CD4-positive, alpha-beta T cell treated with Interleukin-12 subunit alpha and Interleukin-12 subunit beta, for 1 hour (primary cell): ENCODE results near the gene PRSS27.
"Not testable (repeated sequence)": the region's sequence is repeated elsewhere in the genome, so short reads cannot be mapped to it uniquely, and the experiment has no call there.

Source experiments
- DNase-seq: peaks from one replicate; pipeline ENCODE4 v3.0.0-alpha.2; 2020

Gene PRSS27

GRCh38 chr16:2707368-2708289, 12.4 kb downstream of the PRSS27 start:
- DNase-seq, result no peak

GRCh38 chr16:2706611-2707311, 13.3 kb downstream of the PRSS27 start:
- DNase-seq, result no peak

- no peak for DNase-seq
Measured at GRCh38 chr16:2706085-2706484, 13.9 kb downstream of the PRSS27 start.

- DNase-seq, result no peak
Measured at GRCh38 chr16:2705351-2705750, 14.7 kb downstream of the PRSS27 start.

DNA sequence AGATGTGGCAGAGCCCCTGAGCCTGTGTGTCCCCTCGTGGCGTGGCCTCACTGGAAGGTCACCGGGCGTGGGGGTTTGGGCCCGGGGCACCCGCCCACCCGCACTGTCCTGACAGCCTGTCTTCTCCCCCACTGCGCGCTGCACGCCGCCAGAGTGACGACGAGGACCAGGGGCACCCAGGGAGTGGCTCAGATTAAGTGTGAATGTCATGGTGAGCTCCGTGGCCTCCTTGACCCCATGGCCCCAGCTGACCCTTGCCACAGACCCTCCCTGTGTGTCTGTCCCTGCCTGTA, 15.1 kb downstream of the PRSS27 start:
- no peak for DNase-seq

- no peak for DNase-seq
Measured at GRCh38 chr16:2704166-2704982, 15.7 kb downstream of the PRSS27 start.

DNA sequence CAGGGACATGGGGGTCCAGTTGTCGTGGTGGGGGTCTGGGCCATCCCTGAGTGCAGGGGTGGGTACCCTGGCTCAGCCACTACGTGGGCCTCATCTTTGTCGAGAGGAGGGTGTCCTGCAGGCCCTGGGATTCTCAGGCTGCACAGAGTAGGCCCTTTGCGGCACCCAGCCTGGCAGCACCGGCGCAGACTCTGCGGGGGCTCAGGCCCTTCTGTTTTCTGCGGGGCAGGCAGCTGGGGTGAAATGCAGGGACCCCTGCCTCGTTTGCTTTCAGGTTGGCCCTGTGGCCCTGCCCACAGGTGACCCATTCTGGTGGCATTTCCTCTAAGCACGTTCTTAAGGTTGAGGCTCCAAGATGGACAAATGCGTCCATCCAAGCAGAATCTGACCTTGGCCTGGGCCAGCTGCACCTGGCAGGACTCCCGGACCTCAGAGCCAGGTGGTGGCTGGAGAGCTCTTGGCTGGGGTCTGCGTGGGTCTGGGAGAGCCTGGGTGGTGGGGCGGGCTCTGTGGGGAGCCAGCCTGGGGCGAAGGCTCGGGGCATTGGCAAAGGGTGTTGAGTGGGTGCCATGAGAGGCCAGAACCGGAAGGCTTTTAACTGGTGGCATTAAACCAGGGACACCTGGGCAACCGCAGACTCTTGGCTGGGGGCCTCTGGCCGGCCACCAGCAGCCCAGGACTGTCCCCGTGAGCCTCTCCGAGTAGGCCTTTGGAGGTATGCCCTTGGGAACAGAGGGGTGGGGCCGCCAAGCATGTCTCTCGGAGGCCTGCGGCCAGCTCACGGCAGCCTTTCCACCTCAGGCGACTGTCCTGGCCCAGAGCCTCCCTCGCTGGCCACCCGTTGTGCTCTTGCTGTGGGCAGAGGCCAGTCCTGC, 16.9 kb downstream of the PRSS27 start:
- DNase-seq, result no peak

- DNase-seq, result no peak
Measured at GRCh38 chr16:2702438-2702825, 17.6 kb downstream of the PRSS27 start.

DNA sequence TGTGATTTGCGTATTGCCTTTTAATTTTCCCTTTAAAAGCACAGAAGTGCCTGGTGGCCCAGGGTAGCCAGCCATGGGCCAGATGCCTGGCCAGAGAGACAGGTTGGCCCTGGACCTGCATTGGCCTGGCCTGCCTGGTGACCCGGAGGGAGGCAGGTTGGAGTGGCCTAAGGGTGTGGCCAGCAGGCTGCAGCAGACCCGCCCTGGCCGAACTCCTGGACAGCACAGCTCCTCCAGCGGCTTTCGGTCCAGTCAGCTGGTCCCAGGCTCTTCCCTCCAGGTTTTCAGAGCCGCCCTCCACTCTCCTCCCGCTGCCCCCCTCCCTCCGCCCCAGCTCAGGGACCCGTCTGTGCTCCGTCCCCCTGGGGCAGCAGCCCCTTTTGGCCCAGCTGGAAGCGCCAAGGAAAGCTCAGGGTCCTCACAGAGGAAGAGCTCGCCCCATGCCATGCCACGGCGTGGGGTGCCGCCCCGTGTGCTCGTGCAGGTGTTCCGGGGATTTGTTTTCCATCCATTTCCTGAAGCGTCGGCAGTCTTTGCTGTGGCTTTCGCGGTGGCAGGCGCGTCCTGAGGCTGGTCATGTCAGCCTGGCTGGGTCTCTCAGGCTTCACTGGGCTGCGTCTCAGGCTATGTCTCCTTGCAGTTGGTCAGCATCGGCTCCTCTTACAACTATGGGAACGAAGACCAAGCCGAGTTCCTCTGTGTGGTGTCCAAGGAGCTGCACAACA, 18.1 kb downstream of the PRSS27 start:
- no peak for DNase-seq

DNA sequence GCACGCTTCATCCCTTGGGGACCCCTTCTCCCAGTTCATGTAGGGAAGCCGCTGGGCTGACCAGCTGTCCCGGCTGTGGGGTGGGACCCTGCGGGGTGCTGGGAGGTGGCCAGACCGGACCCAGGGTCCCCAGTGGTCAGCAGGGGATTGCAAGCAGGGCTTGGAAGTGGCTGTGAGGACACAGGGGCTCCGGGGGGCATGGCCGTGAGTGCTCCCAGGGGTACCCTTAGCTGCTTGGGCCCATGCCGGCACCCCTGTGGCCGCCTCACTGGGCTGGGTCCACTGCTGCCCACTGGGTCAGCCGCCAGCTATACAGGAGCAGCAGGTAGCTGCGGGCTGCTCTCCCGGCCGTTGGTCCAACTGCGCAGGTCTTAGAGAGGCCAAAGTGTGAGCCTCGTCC, 18.8 kb downstream of the PRSS27 start:
- DNase-seq, result no peak

GRCh38 chr16:2700786-2701185, 19.2 kb downstream of the PRSS27 start:
- DNase-seq, result no peak

- DNase-seq, result no peak
Measured at GRCh38 chr16:2699791-2700600, 20.0 kb downstream of the PRSS27 start.

GRCh38 chr16:2698965-2699750, 20.9 kb downstream of the PRSS27 start:
- DNase-seq, result no peak

DNA sequence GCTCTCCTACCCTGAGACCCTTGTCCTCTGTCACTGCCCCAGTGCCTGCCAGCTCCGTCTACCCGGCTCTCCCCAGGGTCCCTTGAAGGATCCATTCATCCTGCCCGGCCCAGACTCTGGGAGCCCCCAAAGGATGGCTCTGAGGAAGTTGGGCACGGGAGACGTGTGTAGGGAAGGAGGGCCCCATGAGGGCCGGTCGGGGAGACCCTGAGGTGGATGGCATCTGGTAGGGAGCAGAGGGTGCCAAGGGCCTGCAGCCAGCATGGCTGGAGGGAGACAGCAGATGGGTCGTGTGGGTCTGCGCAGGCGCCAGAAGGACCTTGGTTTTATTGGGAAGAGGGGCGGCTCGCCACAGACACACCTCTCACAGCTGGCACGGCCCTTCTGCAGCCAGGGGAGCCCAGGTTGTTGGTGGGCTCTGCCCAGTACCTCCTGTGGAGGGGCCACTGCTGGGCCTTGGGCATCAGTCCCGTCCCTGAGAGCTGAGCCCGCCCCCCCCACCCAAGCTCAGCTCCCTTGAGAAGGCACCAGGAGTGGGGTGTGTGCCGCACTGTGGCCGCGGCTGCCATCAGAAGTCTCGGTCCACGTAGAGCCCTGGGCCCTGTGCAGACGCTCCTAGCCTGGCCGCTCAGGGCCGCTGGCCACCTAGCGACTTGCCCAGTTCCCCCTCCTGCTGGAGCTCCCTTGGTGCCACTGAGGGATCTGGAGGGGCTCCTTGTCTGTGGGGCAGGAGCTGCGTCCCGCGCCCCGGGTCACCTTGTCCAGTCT, 21.7 kb downstream of the PRSS27 start:
- no peak for DNase-seq

DNA sequence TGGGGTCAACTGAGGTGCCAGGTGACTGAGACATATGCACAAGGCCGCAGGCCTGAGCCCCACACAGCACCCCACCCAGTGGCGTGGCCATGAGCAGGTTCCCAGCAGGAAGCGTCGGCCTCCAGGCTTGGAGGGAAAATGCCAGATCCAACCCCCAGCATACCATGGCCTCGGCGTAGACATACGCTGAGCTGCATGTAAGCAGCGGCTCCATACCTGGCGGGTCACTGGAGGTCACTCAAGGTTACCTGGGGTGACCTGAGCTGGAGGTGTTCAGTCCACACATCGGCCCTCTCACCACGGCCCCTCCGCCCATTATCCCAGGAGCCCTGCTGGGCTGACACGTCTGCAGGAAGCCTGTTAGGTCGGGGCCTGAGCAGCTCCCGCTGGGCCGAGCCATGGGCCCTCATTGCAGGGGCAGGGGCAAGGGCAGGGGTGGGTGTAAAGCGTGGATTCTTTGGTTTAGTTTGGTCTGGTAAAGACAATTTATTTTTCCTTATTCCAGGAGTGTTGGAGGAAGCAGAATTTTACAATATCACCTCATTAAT, 22.5 kb downstream of the PRSS27 start:
- DNase-seq, result no peak

DNA sequence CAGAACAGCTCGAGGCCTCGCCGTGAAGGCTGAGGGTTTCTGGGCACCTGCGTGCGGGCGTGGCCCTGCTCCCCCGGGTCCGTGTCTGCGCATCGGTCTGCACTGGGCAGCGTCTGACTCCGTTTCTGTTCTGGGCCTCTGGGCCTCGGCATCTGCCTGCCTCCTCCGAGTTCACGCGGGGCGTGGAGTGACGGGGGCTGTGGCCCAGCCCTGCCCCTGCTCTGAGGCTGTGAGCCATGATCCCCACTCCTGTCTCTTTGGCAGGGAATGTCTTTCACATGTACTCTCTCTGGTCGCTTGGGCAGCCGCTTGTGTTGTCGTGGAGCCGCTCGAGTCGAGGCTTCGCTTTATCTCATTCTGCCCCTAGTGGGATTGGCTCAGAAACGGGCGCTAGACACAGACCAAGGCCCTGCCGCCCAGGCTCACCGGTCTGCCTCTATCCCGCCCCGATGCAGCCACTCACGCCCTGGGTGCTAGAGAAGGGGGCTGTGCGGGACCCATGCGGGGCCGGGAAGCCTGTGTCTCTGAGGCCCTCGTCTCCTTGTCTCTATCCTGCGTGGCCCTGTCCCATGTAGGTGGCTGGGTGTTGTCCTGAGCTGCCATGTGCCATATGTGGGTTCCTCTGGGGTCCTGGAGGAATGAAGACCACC, 23.3 kb downstream of the PRSS27 start:
- DNase-seq, result not testable (repeated sequence)

GRCh38 chr16:2692948-2693651, 26.9 kb downstream of the PRSS27 start:
- no peak for DNase-seq
